HG03108 (cell line): ENCODE results near the gene PICK1.

Experiments
- ATAC-seq: cut with Tn5 transposase; IDR thresholded peaks from one replicate; pipeline ENCODE4 v1.9.1; 2021; ENCODE audit warnings: moderate library complexity; ENCODE audit not compliant: unreplicated experiment

Gene PICK1

GRCh38 chr22:38086001-38086845, 29.0 kb downstream of the PICK1 start:
- ATAC-seq, result no peak

- no peak for ATAC-seq
These were observed 29.7 kb downstream of the PICK1 start for GRCh38 chr22:38086942-38087341.

GRCh38 chr22:38087855-38088254, 30.7 kb downstream of the PICK1 start:
- ATAC-seq, result no peak

DNA sequence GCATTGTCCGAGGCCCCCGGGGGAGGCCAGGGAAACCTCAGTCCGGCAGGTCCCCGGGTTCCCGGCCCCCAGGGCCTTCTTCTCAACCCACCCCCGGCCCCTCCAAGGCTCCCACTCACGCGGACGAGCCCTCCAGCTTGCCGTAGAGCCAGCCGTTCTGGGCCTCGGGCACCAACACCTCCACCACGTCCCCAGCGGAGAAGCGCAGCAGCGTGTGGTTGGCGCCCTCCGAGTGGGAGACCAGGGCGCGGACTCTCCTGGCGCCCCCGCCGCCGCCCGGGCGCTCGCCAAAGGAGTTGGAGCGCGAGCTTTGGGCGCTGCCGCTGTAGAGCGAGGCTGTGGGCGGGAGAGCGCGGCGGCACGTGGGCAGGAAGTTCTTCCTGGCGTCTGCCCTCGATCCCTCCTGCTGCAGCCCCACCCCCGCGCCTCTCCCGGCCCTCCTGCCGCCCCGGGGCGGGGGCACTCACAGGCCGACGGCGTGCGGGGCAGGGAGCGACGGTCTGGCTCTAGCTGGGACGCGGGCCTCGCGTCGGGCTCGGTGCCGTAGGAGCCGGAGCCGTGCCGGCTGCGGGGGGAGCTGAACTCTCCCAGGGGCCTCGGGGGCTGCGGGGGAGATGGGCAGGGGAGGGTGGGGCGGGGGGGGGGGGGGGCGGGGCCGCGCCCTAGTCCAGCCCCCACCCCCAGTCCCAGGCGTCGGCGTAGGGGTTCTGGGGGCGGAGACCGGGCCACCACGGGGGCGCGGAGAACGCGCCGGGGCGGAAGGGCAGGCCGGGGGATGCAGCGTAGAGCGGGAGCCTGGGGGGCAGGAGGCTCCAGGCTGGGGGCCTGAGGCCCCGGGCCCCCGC, 31.6 kb downstream of the PICK1 start:
- ATAC-seq, result no peak

GRCh38 chr22:38089474-38089851, 32.3 kb downstream of the PICK1 start:
- ATAC-seq, result no peak

DNA sequence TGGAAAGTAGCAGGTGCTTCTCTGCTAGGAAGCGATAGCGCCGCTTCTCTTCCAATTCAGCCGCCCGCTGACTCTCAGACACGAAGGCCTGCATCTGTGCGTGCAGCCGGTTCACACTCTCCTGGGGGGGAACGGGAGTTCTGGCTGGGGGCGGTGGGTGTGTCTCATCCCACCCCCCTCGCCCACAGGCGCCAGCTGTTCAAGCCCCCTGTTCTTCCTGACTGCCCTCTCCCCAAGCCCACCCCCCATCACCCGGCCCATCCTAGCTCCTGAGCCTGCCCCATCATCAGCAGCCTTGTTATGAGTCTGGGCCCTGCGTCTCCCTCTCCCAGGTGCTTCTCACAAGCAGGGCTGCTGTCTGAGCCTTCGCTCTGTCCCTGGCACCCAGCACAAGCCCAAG, 39.9 kb downstream of the PICK1 start:
- no peak for ATAC-seq

GRCh38 chr22:38097557-38098409, 40.6 kb downstream of the PICK1 start:
- no peak for ATAC-seq

DNA sequence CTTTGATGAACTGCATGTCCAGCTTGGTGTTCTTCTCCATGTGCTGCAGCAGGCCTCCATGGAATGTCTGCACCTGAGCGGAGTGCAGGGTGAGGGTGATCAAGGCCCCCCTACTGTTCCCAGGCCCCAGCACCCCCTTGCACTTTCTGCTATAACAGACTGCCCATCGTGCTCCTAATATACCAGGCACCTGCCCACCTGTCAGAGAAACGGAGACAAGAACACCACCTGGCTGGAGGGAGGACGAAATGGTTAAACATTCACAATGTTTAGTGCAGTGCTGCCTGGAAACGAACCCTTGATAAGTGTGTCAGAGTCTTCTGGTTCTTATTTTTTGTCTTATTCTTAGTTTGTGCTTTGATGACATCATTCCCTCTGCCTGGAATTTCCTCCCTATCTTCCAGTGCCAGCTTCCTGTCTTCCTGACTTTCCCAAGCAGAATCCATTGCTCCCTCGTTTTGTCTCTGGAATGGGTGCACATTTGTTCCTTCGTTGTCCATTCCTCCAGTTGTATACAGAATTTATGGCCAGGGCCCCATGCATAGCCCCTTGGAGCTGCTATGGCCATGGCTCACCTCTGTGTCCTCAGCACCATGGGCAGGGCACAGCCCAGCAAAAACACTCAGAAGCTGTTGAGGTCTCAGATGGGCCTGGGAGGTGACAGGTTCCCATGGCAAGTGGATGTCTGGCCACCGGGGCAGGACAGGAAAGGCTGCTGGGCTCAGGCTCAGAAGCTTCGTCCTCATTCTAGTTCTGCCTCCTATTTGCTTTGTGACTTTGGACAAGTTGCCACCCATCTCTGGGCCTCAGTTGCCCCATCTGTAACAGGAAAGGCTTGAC, 41.4 kb downstream of the PICK1 start:
- no peak for ATAC-seq

DNA sequence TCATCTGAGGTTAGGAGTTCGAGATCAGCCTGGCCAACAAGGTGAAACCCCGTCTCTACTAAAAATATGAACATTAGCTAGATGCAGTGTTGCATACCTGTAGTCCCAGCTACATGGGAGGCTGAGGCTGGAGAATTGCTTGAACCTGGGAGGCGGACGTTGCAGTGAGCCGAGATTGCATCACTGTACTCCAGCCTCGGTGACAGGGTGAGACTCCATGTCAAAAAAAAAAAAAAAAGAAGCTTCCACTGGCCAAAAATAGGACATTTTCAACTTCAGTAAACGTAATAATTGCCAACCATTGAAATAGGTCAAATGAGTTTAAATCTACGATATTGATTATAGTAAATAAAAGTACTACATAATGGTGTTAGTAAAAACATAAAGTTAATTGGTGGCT, 46.4 kb downstream of the PICK1 start:
- no peak for ATAC-seq

DNA sequence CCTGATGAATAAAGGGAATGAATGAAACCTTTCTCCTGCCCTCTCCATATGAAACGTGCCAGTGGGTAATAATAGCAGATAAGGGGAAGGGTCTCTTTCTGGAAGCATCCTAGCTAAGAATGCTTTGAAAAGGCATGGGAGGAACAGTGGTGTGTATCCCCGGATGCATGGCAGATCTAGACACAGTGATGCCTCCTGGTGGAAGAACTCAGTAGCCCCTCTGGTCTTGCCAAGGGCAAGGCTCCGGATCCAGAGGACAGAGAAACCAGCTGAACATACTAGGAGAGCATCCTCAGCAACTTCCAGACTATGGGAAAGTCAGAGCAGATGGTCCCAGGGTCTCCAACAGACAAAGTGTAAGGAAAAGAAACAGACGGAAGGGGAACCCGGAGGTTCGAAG, 46.9 kb downstream of the PICK1 start:
- no peak for ATAC-seq

GRCh38 chr22:38106814-38107578, 49.8 kb downstream of the PICK1 start:
- no peak for ATAC-seq

- ATAC-seq, result no peak
These were observed 50.7 kb downstream of the PICK1 start for GRCh38 chr22:38107692-38108515.

DNA sequence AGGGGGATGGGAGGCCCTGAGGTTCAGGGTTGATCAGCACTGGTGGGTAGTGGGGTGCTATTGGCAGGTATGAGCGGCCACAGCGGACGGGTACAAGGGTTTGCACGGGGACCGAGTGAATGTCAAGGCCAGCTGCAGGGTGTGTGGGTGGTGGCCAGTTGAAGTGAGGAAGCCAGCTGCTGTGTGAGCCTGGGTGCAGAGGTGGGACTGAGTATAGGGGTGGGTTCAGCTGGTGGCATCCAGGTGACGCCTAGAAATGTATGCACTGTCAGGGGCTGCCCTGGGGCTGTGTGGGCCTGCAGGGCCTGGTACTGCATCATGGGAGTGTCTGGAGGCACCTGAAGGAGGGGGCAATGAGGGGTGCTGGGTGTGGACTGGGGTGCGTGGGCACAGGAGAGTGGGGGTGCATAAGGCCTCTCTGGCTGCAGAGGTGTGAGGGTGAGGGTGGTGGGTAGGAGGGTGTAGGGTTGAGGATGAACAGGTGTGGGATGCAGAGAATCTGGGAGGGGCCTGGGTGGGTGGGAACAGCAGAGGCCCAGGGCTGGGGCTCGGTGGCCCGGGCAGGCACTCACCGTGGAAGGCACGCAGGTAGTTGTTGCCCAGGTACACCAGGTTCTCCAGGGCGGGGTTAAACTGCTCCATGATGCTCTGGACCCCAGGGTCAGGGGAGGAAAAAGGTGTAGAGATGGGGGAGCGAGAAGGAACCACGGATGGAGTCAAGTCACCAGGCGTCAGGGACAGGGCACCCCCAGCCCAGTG, 51.5 kb downstream of the PICK1 start:
- no peak for ATAC-seq

DNA sequence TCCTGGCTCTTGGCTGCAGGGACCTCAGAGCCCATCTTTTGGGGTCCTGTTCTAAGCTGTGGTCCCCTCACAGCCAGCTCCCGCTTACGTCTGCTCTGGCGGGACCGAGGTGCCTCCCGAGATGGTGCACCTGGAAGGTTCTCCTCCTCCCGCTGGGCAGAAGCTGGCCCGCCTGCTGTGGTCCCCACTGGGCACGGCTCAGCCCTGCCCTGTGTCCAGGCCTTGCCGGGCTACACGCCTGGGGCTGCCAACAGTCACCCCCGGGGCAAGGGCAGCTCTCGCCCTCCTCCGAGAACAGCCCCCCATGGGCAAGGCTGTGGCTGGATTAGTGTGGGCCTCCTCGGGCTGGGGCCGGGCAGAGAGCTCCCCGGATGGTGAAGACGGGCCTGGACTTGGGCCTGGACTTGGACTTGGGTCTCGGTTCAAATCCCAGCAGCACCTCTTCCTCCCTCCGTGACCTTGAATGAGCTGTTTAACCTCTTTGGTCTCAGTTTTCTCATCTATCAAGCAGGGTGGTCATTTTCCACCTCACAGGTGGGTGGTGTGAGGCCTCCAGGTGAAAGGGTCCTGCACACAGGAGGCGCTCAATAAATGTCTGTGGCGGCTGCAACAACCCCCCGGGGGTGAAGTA, 52.3 kb downstream of the PICK1 start:
- no peak for ATAC-seq

- ATAC-seq, result no peak
These were observed 53.0 kb downstream of the PICK1 start, which contains the start of gene BAIAP2L2 for GRCh38 chr22:38110008-38110862. Gene BAIAP2L2 (minus strand): TSS chr22:38110684. CDS start chr22:38110525, 159 bp downstream.
